ENCODE measurements around the gene GGCX. TPM values are rescaled to one million over a fixed set of nuclear protein-coding genes. Genes with fewer than 3 reads are reported as not detected.

Gene GGCX
- total and polyA plus RNA-seq, 2 of the 13 experiments (the other 11 are each of a cell fraction or from before 2014, with no cell fraction given), result 72.5 to 103 TPM

GRCh38 chr2:85584354-85584856 lies 23.1 kb upstream of the GGCX start, which contains the start of gene VAMP5 (continued):
- TF ChIP-seq ZNF24 (IDR thresholded peaks at IDR 0.05) (no peak), RFX3 (CRISPR knock-in tag; IDR thresholded peaks at IDR 0.05) (no peak), SOX13 (IDR thresholded peaks at IDR 0.05) (peak; percentile 18; the same call in 1 of the 2 replicates), SOX13 (CRISPR knock-in tag; conservative IDR thresholded peaks at IDR 0.05 in 1 of 2, IDR thresholded peaks at IDR 0.05 in 1 of 2) (peak; percentile 45 to 74; a peak in 2 of 4 replicates), ZNF766 (CRISPR knock-in tag; IDR thresholded peaks at IDR 0.05; ENCODE audit: borderline replicate concordance) (peak; percentile 68; the same call in 1 of the 2 replicates), RFX5 (IDR thresholded peaks at IDR 0.05; ENCODE audit: low read depth, low read length) (no peak), ZNF253 (CRISPR knock-in tag; IDR thresholded peaks at IDR 0.05; ENCODE audit: borderline replicate concordance) (peak; percentile 91; the same call in 1 of the 2 replicates), RAD21 (CRISPR knock-in tag; IDR thresholded peaks at IDR 0.05) (peak; percentile 56), MZF1 (CRISPR knock-in tag; IDR thresholded peaks at IDR 0.05; ENCODE audit: borderline replicate concordance) (0 out of 2 replicates have a peak, but pooled peaks have one; percentile 53), EHMT2 (IDR thresholded peaks at IDR 0.05; ENCODE audit: borderline replicate concordance, low read depth, low read length) (no peak), NCOR1 (IDR thresholded peaks at IDR 0.05; ENCODE audit: borderline replicate concordance, low read length) (peak; percentile 53; the same call in 1 of the 2 replicates), HNRNPLL (IDR thresholded peaks at IDR 0.05; ENCODE audit: low read depth, low read length, poor library complexity, severe bottlenecking) (peak; percentile 84), KLF9 (CRISPR knock-in tag; IDR thresholded peaks at IDR 0.05; ENCODE audit: low read depth) (0 out of 2 replicates have a peak, but pooled peaks have one; percentile 26), PRMT3 (CRISPR knock-in tag; IDR thresholded peaks at IDR 0.05; ENCODE audit: borderline replicate concordance, low read depth) (peak; percentile 88; the same call in 1 of the 2 replicates), MED8 (CRISPR knock-in tag; IDR thresholded peaks at IDR 0.05; ENCODE audit: insufficient replicate concordance) (peak; percentile 80), ARID2 (CRISPR knock-in tag; IDR thresholded peaks at IDR 0.05; ENCODE audit: borderline replicate concordance) (peak; percentile 86)
- TF ChIP-seq, protein P1, sequence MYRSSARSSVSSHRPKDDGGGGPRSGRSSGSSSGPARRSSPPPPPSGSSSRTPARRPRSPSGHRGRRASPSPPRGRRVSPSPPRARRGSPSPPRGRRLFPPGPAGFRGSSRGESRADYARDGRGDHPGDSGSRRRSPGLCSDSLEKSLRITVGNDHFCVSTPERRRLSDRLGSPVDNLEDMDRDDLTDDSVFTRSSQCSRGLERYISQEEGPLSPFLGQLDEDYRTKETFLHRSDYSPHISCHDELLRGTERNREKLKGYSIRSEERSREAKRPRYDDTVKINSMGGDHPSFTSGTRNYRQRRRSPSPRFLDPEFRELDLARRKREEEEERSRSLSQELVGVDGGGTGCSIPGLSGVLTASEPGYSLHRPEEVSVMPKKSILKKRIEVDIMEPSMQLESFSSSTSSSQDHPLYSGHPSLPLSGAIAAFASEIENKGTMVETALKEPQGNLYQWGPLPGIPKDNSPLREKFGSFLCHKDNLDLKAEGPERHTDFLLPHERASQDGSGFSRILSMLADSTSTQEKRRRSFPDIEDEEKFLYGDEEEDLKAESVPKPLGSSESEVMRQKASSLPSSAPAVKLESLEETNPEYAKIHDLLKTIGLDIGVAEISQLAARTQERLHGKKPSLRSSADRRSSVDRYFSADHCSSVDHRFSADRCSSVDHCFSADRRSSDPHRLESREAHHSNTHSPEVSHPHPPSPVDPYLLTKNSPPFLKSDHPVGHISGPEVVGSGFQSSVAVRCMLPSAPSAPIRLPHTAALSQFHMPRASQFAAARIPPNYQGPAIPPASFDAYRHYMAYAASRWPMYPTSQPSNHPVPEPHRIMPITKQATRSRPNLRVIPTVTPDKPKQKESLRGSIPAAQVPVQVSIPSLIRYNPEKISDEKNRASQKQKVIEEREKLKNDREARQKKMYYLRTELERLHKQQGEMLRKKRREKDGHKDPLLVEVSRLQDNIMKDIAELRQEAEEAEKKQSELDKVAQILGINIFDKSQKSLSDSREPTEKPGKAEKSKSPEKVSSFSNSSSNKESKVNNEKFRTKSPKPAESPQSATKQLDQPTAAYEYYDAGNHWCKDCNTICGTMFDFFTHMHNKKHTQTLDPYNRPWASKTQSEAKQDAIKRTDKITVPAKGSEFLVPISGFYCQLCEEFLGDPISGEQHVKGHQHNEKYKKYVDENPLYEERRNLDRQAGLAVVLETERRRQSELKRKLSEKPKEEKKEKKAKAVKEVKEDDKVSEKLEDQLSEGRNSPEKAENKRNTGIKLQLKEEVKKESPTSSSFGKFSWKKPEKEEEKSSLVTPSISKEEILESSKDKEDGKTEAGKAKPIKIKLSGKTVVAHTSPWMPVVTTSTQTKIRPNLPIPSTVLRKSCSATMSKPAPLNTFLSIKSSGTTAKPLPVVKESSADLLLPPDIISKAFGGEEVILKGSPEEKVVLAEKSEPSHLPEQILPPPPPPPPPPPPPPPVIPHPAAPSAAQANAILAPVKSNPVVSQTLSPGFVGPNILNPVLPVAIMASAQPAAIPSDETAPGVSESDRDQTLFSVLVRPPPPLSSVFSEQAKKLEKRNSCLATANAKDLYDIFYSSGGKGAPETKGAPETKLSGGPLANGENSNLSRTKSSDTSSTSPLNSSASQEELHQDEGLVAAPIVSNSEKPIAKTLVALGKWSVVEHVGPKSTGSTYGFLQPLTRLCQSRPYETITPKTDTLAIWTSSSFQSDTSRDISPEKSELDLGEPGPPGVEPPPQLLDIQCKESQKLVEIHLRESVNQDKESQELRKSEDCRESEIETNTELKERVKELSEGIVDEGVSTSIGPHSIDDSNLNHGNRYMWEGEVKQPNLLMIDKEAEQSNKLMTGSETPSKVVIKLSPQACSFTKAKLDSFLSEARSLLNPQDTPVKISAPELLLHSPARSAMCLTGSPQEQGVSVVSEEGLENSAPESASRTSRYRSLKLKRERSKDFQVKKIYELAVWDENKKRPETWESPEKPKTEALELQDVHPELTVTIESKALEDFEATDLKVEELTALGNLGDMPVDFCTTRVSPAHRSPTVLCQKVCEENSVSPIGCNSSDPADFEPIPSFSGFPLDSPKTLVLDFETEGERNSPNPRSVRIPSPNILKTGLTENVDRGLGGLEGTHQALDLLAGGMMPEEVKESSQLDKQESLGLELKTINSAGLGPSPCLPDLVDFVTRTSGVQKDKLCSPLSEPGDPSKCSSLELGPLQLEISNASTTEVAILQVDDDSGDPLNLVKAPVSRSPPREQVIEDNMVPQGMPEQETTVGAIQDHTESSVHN (CRISPR knock-in tag; IDR thresholded peaks at IDR 0.05), result peak; percentile 93

All from HepG2 (cell line).